HG02623 (cell line): ENCODE data around the gene LECT2.

ENCODE experiments used
- ATAC-seq: cut with Tn5 transposase; IDR thresholded peaks from one replicate; pipeline ENCODE4 v1.9.1; 2021; ENCODE audit warnings: moderate library complexity; ENCODE audit not compliant: unreplicated experiment

LECT2 gene

GRCh38 chr5:135954899-135955298, at the start of gene LECT2:
TSS of gene LECT2 (minus strand) at chr5:135954983. CDS start at chr5:135954833, 150 bp downstream.
- ATAC-seq, result no peak

DNA sequence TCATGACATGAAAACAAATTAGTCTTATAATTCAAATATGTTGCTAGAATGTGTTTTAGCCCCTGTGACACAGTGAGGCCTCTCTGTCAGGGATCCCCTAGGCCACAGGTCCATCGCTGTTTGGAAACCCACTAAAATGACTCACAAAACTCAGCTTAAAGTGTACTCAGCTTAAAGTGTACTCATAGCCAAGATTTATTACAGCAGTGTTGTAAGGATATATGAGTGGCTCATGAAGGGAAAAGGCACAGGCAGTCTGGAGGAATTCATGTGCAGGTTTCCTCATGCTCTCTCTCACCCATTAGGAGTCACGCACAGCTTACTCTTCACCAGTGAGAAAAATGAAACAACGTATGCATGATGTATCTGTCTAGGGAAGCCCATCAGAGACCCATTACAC, 49.7 kb upstream of the LECT2 start:
- ATAC-seq, result no peak

DNA sequence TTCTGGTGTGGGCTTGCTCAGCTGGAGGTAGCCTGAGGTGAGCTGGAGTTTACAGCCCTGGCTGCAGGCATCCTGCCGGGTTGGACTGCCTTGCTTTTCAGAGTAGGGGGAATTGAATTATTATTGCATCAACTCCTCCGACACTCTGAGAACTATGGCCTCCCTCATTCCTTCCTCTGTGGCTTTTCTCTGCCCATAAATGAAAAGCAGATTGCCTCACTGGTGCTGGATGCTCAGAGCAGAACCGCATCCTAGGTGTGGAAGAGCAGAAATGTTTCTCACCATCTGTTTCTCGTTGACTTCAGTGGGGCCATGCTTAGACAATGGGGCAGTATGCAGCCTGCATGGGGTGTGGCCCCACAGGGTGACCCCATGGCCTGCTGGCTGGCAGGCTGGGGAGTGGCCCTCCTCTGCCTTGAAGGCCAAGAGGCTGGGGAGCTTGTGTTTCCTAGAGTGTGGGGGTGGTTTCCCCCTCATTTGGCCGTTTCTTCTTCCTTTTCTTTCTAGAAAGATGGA, 46.7 kb upstream of the LECT2 start:
- ATAC-seq, result no peak

GRCh38 chr5:136000932-136001331, 46.1 kb upstream of the LECT2 start:
- ATAC-seq, result no peak

- ATAC-seq, result no peak
Observed at GRCh38 chr5:136000147-136000546, 45.4 kb upstream of the LECT2 start.

- ATAC-seq, result no peak
Observed at GRCh38 chr5:135999406-136000139, 44.8 kb upstream of the LECT2 start.

DNA sequence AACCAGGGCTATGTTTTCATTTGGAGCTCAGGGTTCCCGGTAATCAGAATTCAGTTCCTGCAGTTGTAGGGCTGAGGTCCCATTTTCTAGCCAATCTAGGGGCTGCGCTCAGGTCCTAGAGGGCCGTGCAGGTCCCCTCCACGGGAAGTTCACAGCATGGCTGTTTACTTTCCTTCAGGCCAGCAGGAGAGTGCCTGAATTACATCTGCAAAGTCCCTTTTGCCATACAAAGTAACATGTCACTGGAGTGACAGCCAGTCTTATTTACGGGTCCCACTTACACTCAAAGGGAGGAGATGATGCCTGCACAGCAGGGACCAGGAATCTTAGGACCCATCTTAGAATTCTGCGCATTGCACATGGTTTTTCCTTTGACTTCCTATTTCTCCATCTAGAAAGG, 44.1 kb upstream of the LECT2 start:
- ATAC-seq, result no peak

- ATAC-seq, result no peak
Observed at GRCh38 chr5:135997673-135998335, 43.0 kb upstream of the LECT2 start.

GRCh38 chr5:135996611-135997010, 41.8 kb upstream of the LECT2 start:
- no peak for ATAC-seq

GRCh38 chr5:135995976-135996375, 41.2 kb upstream of the LECT2 start:
- no peak for ATAC-seq

DNA sequence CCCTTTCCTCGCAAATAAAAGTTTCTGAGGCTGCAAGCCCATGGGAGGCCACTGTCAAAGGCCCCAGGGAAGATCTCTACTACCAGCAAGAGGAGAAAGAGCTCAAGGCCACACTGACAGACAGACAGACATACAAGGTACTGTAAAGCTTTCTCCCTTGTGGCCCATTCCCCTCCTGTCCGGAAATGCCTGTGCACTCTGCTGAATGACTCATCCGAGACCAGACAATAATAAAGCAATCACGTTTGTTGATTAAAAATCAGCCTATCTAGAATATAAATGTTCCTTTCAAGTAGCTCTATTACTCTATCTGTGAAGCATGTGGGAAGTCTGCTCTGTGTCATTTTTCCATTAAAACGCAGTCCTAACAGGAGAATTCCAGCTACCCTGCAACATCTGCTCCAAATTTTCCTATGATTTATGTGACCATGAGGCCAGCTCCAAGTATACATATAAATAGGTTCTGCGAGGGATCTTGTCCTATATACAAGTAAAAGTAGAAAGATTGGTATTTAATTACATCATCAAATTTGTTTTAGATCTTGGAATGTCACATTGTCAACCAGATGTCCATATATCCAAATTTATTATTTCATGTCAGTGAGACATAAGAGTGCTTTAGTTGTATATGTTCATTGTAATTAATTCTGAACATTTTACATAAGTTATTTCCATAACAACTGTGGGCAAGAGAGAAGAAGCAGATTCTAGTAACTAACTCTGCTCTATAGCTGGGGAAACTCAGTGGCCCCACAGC, 39.3 kb upstream of the LECT2 start:
- ATAC-seq, result no peak

DNA sequence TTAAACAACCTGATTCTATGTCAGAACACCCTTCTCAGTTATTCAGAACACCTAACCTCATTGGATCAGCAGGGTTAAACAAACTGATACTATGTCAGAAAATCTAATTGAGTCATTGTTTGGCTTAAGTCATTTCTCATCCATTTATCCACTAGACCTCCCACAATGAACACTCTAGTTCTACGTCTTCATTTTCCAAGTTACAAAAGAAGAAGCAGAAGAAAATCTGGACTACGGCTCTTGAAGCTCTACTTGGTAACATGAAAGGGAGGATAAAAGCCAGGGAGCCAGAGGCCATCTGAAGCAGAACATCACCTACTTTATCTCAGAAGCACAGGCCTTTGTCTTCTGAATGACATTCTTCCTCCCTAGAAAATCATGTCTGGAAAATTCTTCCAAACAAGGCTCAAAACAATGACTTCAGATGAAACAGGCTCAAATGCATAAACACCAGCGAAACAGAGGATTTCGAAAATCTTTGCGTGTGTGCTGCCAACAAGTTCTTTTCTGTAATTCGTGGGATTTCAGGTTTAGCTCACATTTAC, 38.6 kb upstream of the LECT2 start:
- no peak for ATAC-seq

- ATAC-seq, result no peak
Observed at GRCh38 chr5:135991429-135991828, 36.6 kb upstream of the LECT2 start.

- ATAC-seq, result no peak
Observed at GRCh38 chr5:135990528-135991255, 35.9 kb upstream of the LECT2 start.

DNA sequence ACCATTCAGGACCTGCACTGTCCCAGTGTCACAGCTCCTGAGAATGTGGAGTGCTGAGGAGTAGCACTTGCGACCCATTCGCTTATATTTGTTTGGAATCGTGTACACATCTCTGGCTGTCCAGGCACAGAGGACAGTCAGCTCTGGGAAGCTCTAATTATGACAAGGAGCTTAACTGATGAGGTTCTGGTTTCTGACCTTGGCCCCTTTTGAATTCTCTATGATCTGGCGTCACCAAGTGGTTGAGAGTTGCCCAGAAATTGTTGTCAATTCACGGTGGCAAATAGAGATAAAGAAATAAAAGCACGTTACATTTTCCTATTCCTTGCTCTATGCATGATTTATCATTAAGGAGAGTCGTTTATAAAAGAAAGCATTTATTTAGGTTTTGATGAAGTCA, 34.9 kb upstream of the LECT2 start:
- no peak for ATAC-seq

- ATAC-seq, result no peak
Observed at GRCh38 chr5:135988546-135988945, 33.8 kb upstream of the LECT2 start.

GRCh38 chr5:135986891-135987401, 32.2 kb upstream of the LECT2 start:
- ATAC-seq, result no peak

- ATAC-seq, result no peak
Observed at GRCh38 chr5:135986401-135986800, 31.6 kb upstream of the LECT2 start.

DNA sequence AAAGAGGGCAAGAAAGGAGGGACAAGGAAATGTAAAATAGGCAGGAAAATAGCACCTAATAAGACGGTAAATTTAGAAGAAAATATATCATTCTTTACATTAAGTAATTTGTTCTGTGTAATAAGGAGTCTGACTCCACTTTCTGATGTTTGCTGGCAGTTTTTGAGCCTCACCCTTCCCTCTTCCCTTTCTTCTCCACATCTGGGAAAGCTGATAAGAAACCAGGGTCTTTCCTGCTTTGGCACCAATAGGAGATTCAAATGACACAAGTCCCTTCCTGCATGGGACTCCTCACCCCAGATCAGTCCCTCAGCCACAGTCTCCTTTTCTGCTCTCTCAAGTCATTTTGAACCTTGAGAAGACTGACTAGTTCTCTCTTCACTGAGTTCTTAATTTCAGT, 31.2 kb upstream of the LECT2 start:
- ATAC-seq, result no peak

DNA sequence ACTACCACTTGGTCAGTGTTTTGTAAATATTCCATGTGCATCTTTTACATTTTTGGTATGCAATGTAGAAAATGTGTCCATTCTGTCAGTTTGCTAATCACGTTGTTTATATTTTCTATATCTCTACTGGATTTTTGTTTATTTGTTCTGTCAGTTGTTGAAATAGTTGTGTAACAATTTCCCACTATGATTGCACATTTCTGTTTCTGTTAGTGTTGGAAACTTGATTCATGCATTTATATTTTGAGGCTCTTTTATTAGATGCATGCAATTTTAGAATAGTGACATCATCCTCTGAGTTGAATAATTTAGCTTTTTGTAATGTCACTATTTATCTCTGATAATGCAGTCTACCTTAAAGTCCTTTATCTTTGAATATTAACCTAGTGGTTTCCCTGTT, 25.8 kb upstream of the LECT2 start:
- ATAC-seq, result no peak

DNA sequence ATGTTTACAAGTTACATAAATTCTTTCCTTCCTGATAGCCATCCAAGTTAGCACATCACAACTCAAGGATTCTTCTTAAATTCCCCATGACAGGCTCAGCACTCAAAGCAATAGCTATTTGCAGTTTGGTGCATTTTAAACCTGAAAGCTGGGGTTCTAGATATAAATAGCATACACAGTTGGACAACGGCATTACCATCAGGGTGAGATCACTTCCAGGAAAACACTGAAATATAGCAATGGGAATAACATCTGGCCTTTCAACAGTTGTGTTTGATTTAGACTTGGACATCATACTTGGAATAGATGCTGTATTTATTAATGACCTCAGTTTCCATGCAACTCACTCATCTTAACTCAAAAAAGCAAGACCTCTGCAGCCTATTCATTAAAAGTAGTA, 24.7 kb upstream of the LECT2 start:
- ATAC-seq, result no peak
